RPMI8226 (cell line): ENCODE results near the gene NCOA3.
A peak's percentile ranks its signal among the peaks of the same experiment; 100 is the strongest.
"Not testable (repeated sequence)": the region's sequence is repeated elsewhere in the genome, so short reads cannot be mapped to it uniquely, and the experiment has no call there.

Experiments
- DNase-seq: peaks from one replicate; pipeline ENCODE4 v3.0.0-alpha.2; 2015

The NCOA3 gene

GRCh38 chr20:47571426-47571825 lies 69.7 kb downstream of the NCOA3 start:
- no peak for DNase-seq

GRCh38 chr20:47572105-47572729 lies 70.5 kb downstream of the NCOA3 start:
- no peak for DNase-seq

GRCh38 chr20:47573559-47573958 lies 71.9 kb downstream of the NCOA3 start:
- no peak for DNase-seq

- DNase-seq, result peak; percentile 82
Measured at GRCh38 chr20:47574616-47575364, 73.1 kb downstream of the NCOA3 start.

- DNase-seq, result peak; percentile 75
Measured at GRCh38 chr20:47576516-47577033, 74.9 kb downstream of the NCOA3 start.

GRCh38 chr20:47577314-47577713 lies 75.6 kb downstream of the NCOA3 start:
- DNase-seq, result no peak

GRCh38 chr20:47578543-47578942 lies 76.9 kb downstream of the NCOA3 start:
- DNase-seq, result no peak

- not testable (repeated sequence) for DNase-seq
Measured at GRCh38 chr20:47580686-47581085, 79.0 kb downstream of the NCOA3 start.

GRCh38 chr20:47581090-47581489 lies 79.4 kb downstream of the NCOA3 start:
- no peak for DNase-seq

GRCh38 chr20:47583551-47583950 lies 81.9 kb downstream of the NCOA3 start:
- no peak for DNase-seq

- DNase-seq, result no peak
Measured at GRCh38 chr20:47585087-47585747, 83.5 kb downstream of the NCOA3 start.

GRCh38 chr20:47586649-47587294 lies 85.1 kb downstream of the NCOA3 start:
- DNase-seq, result no peak

GRCh38 chr20:47588158-47588557 lies 86.5 kb downstream of the NCOA3 start:
- DNase-seq, result no peak

GRCh38 chr20:47591231-47591630 lies 89.5 kb downstream of the NCOA3 start:
- DNase-seq, result no peak

- DNase-seq, result no peak
Measured at GRCh38 chr20:47594157-47594556, 92.5 kb downstream of the NCOA3 start.

GRCh38 chr20:47595138-47595537 lies 93.5 kb downstream of the NCOA3 start:
- DNase-seq, result not testable (repeated sequence)

- no peak for DNase-seq
Measured at GRCh38 chr20:47596003-47596571, 94.4 kb downstream of the NCOA3 start.

- DNase-seq, result no peak
Measured at GRCh38 chr20:47597090-47597489, 95.4 kb downstream of the NCOA3 start.

GRCh38 chr20:47598911-47599744 lies 97.4 kb downstream of the NCOA3 start:
- DNase-seq, result no peak

GRCh38 chr20:47600967-47601547 lies 99.4 kb downstream of the NCOA3 start:
- no peak for DNase-seq

GRCh38 chr20:47603260-47603659 lies 101.6 kb downstream of the NCOA3 start:
- no peak for DNase-seq
